GM19463 (cell line): ENCODE data around the gene VOPP1.
A peak's percentile ranks its signal among the peaks of the same experiment; 100 is the strongest.
"Not testable (repeated sequence)": the region's sequence is repeated elsewhere in the genome, so short reads cannot be mapped to it uniquely, and the experiment has no call there.

Experiments used
- ATAC-seq: cut with Tn5 transposase; IDR thresholded peaks from one replicate; pipeline ENCODE4 v1.9.1; 2021; ENCODE audit warnings: mild to moderate bottlenecking, moderate library complexity; ENCODE audit not compliant: unreplicated experiment

VOPP1 gene

GRCh38 chr7:55514546-55515265 is 57.6 kb downstream of the VOPP1 start:
- no peak for ATAC-seq

GRCh38 chr7:55513868-55514267 is 58.4 kb downstream of the VOPP1 start:
- ATAC-seq: peak; percentile 22

- ATAC-seq: no peak
Measured at GRCh38 chr7:55512635-55513191, 59.6 kb downstream of the VOPP1 start.

- no peak for ATAC-seq
Measured at GRCh38 chr7:55510621-55511020, 61.7 kb downstream of the VOPP1 start.

GRCh38 chr7:55510206-55510605 is 62.1 kb downstream of the VOPP1 start:
- ATAC-seq: not testable (repeated sequence)

GRCh38 chr7:55509322-55509721 is 63.0 kb downstream of the VOPP1 start:
- ATAC-seq: peak; percentile 8

GRCh38 chr7:55508221-55509011 is 63.9 kb downstream of the VOPP1 start:
- peak; percentile 62 for ATAC-seq

GRCh38 chr7:55507743-55508142 is 64.6 kb downstream of the VOPP1 start:
- no peak for ATAC-seq

GRCh38 chr7:55504967-55505658 is 67.2 kb downstream of the VOPP1 start:
- ATAC-seq: no peak

- no peak for ATAC-seq
Measured at GRCh38 chr7:55504093-55504859, 68.0 kb downstream of the VOPP1 start.

GRCh38 chr7:55502858-55503440 is 69.4 kb downstream of the VOPP1 start:
- ATAC-seq: no peak

GRCh38 chr7:55502124-55502857 is 70.0 kb downstream of the VOPP1 start:
- no peak for ATAC-seq

- ATAC-seq: no peak
Measured at GRCh38 chr7:55501611-55502010, 70.7 kb downstream of the VOPP1 start.

- ATAC-seq: no peak
Measured at GRCh38 chr7:55500117-55500756, 72.1 kb downstream of the VOPP1 start.

GRCh38 chr7:55499591-55499990 is 72.7 kb downstream of the VOPP1 start:
- ATAC-seq: no peak

GRCh38 chr7:55498770-55499169 is 73.5 kb downstream of the VOPP1 start:
- ATAC-seq: no peak

GRCh38 chr7:55498142-55498541 is 74.2 kb downstream of the VOPP1 start:
- ATAC-seq: no peak

- ATAC-seq: no peak
Measured at GRCh38 chr7:55497521-55497920, 74.8 kb downstream of the VOPP1 start.

- ATAC-seq: no peak
Measured at GRCh38 chr7:55496906-55497305, 75.4 kb downstream of the VOPP1 start.
